NCI-H1105 treated with DMSO at 0.1 percent for 48 hours (cell line): ENCODE measurements around the gene ACSL6.

Experiments used
- DNase-seq: peaks from one replicate; lab custom pipeline; 2025; lab: John Stamatoyannopoulos, UW

The ACSL6 gene

GRCh38 chr5:131977212-131977604, 34.2 kb downstream of the ACSL6 start:
- no peak for DNase-seq

GRCh38 chr5:131976414-131977211, 34.8 kb downstream of the ACSL6 start:
- no peak for DNase-seq

GRCh38 chr5:131974956-131975726, 36.3 kb downstream of the ACSL6 start:
- no peak for DNase-seq

- DNase-seq: no peak
These were observed 36.9 kb downstream of the ACSL6 start for GRCh38 chr5:131974622-131974955.

- no peak for DNase-seq
These were observed 37.4 kb downstream of the ACSL6 start for GRCh38 chr5:131974016-131974415.

- no peak for DNase-seq
These were observed 38.3 kb downstream of the ACSL6 start for GRCh38 chr5:131973089-131973712.

GRCh38 chr5:131968396-131968954, 43.0 kb downstream of the ACSL6 start:
- DNase-seq: no peak

GRCh38 chr5:131966551-131966950, 44.9 kb downstream of the ACSL6 start:
- no peak for DNase-seq

- DNase-seq: no peak
These were observed 45.5 kb downstream of the ACSL6 start for GRCh38 chr5:131965826-131966415.

- DNase-seq: no peak
These were observed 51.6 kb downstream of the ACSL6 start for GRCh38 chr5:131959906-131960305.

GRCh38 chr5:131959136-131959535, 52.3 kb downstream of the ACSL6 start:
- DNase-seq: no peak

GRCh38 chr5:131957721-131958441, 53.6 kb downstream of the ACSL6 start:
- no peak for DNase-seq

GRCh38 chr5:131953969-131954368, 57.5 kb downstream of the ACSL6 start:
- DNase-seq: no peak

GRCh38 chr5:131952301-131952857, 59.1 kb downstream of the ACSL6 start:
- DNase-seq: no peak

- no peak for DNase-seq
These were observed 60.8 kb downstream of the ACSL6 start for GRCh38 chr5:131950706-131951105.

GRCh38 chr5:131947445-131947844, 64.0 kb downstream of the ACSL6 start:
- DNase-seq: no peak

GRCh38 chr5:131945551-131946168, 65.8 kb downstream of the ACSL6 start, which contains the start of gene MEIKIN:
Gene MEIKIN (minus strand): TSS chr5:131945663. CDS start chr5:131945505, 158 bp downstream.
- no peak for DNase-seq

GRCh38 chr5:131944702-131945550, 66.5 kb downstream of the ACSL6 start:
- DNase-seq: no peak

- DNase-seq: no peak
These were observed 67.5 kb downstream of the ACSL6 start for GRCh38 chr5:131943916-131944315.

GRCh38 chr5:131942016-131942415, 69.4 kb downstream of the ACSL6 start:
- no peak for DNase-seq
